Measurements from ENCODE around the gene MFRP. TPM values are rescaled to one million over a fixed set of nuclear protein-coding genes. Genes with fewer than 3 reads are reported as not detected.

Gene MFRP
- total RNA-seq, 4 donors from 2014 or later = 0.11 TPM; not detected in 3

DNA sequence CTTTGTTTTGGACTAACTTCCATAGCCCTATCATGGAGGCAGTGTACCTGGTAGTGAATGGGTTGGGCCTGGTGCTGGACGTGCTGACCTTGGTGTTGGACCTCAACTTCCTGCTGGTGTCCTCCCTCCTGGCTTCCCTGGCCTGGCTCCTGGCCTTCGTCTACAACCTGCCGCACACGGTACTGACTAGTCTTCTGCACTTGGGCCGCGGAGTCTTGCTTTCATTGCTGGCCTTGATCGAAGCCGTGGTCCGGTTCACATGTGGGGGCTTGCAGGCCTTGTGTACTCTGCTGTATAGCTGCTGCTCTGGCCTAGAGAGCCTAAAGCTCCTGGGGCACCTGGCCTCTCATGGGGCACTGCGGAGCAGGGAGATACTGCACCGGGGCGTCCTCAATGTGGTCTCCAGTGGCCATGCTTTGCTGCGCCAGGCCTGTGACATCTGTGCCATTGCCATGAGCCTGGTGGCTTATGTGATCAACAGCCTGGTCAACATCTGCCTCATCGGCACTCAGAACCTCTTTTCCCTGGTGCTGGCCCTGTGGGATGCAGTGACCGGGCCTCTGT lies 11.3 kb downstream of the MFRP start:
- peaks cover 40% of the 10 kb centered on the region for H3K4me1 ChIP-seq
- WGBS = 66% methylated on average over 14 of the region's 15 CpGs
- no peak for TF ChIP-seq POLR2A (IDR thresholded peaks at IDR 0.05)
- TF ChIP-seq, protein P1, sequence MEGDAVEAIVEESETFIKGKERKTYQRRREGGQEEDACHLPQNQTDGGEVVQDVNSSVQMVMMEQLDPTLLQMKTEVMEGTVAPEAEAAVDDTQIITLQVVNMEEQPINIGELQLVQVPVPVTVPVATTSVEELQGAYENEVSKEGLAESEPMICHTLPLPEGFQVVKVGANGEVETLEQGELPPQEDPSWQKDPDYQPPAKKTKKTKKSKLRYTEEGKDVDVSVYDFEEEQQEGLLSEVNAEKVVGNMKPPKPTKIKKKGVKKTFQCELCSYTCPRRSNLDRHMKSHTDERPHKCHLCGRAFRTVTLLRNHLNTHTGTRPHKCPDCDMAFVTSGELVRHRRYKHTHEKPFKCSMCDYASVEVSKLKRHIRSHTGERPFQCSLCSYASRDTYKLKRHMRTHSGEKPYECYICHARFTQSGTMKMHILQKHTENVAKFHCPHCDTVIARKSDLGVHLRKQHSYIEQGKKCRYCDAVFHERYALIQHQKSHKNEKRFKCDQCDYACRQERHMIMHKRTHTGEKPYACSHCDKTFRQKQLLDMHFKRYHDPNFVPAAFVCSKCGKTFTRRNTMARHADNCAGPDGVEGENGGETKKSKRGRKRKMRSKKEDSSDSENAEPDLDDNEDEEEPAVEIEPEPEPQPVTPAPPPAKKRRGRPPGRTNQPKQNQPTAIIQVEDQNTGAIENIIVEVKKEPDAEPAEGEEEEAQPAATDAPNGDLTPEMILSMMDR (IDR thresholded peaks at IDR 0.05) = no peak
- TF ChIP-seq POLR2AphosphoS5 (IDR thresholded peaks at IDR 0.05) = no peak
- no peak for TF ChIP-seq EP300 (IDR thresholded peaks at IDR 0.05)

DNA sequence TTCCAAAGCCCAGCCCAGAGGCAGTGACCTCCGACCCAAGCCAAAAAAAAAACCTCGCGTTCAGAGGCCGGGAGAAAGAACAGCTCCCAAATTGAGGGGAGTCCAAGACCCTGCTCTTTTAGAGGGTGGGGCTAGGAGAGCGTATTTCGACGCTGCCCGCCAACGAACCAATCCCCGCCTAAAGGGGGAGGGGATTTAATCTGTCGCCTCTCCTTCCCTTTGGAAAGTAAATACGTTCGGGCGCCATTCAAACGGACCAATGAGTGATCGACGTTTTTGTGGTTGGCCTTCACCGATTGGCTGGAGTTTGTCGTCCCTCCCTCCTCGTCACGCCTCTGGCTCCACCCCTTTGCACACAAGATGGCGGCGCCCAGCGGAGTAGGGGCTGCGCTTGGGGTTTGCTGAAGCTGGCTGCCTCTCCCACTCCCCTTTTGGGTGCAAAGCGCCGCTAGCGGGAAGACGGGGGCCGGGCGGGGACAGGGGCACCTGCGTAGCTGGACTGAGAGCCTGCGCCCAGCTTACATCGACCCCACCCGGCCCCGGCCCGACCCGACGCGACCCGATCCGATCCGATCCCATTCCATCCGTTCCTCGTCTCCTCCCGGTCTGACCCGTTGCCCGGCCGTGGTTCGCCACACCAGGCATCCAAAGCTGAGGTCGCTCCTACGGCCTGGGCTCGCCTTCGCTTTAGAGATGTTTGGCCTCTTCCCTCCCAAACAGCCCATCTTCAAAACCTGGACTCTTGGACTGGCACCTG lies 12.2 kb downstream of the MFRP start, which contains the start of gene RNF26:
Gene RNF26 (plus strand): TSS at position 354 of the 757 bp plus-strand sequence. CDS start 596 bp downstream, outside the sequence.
- Histone ChIP-seq H3K4me1 (peaks cover 32% of the 10 kb centered on the region), H3K4me3 (peak within 1 kb of the TSS; percentile 97), H3K36me3 (peaks cover 8% of the 10 kb centered on the region), H3K27ac (peak within 1 kb of the TSS; percentile 83), H3K27me3 (peaks cover under 1% of the 10 kb centered on the region), H3K9me3 (no peaks in the 10 kb centered on the region)
- under 1% methylated on average over 50 of the region's 54 CpGs for WGBS
- TF ChIP-seq, protein P1 (IDR thresholded peaks at IDR 0.05) = no peak
- peak; percentile 49 to 50 for TF ChIP-seq POLR2A (IDR thresholded peaks at IDR 0.05)
- TF ChIP-seq EP300 (IDR thresholded peaks at IDR 0.05) = no peak
- peak in 1 of 3 donors; percentile 47 for TF ChIP-seq POLR2AphosphoS5 (IDR thresholded peaks at IDR 0.05)
- peak; percentile 98 for DNase-seq (ENCODE audit: low spot score in 2 of 2)

More for the DNA sequence above, 11.3 kb downstream of the MFRP start:
- DNase-seq (ENCODE audit: low spot score in 2 of 2) = peak in 1 of 2 donors; percentile 70
- Histone ChIP-seq H3K27ac (no peak overlapping the region), H3K27me3 (peaks cover 9% of the 10 kb centered on the region), H3K36me3 (peaks cover 8% of the 10 kb centered on the region), H3K4me3 (peak overlapping the region; percentile 97), H3K9me3 (no peaks in the 10 kb centered on the region)

DNA sequence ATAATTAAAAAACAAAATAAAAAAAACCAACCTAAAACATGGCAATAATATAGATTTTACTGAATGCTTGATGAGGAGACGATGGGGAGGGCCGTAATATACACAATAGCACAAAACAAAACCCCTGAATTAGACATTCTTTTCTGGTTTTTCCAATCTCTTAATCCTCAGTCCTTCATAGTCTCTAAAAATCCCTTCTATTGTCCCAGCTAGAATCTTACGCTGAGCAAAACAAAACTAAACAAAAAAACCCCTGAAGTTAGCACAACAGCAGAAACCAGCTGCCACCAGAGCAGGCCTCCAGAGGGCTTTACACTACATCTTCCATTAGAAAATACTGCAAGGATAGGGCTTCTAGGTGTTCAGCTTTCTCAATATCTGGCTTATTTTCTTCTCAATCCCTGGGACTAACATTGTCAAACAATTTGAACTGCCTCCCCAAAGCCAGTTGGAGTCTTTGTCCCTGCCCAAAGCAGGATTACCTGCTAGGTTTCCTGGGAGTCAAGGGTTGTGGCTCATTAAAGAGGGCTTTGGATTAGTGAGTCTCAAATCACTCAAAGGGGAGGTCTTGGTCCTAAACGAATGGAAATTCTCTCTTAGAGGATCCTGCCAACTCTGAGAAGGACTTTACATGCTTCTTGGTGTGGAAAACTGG lies 14.3 kb downstream of the MFRP start:
- H3K9me3 ChIP-seq = no peaks in the 10 kb centered on the region
- WGBS = 87% methylated on average over 4 of the region's 4 CpGs
- TF ChIP-seq, protein P1 (IDR thresholded peaks at IDR 0.05) = no peak
- TF ChIP-seq POLR2AphosphoS5 (IDR thresholded peaks at IDR 0.05) (no peak), POLR2A (IDR thresholded peaks at IDR 0.05) (no peak), EP300 (IDR thresholded peaks at IDR 0.05) (no peak)

DNA sequence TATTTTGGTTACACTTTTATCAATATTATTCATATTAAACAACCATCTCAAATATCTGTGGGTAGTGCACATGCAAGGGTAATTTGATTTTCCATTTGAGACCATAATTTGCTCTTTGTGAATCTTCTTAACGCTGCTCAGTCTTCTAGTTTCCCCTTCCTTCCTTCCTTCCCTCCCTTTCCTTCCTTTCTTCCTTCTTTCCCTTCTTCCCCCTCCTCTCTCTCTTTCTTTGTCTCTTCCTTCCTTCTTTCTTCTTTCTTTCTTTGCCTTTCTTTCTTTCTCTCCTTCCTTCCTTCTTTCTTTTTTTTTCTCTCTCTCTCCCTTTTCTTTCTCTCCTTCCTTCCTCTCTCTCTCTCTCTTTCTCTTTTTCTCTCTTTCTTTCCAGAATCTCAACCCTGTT lies 16.3 kb downstream of the MFRP start:
- Histone ChIP-seq H3K27ac (no peak overlapping the region), H3K27me3 (no peaks in the 10 kb centered on the region), H3K9me3 (no peaks in the 10 kb centered on the region), H3K4me1 (peaks cover 6% of the 10 kb centered on the region), H3K4me3 (no peak overlapping the region), H3K36me3 (no peaks in the 10 kb centered on the region)
- 68% methylated on average over 1 of the region's 1 CpG for WGBS
- DNase-seq (ENCODE audit: low spot score in 2 of 2) = no peak
- TF ChIP-seq EP300 (IDR thresholded peaks at IDR 0.05) (no peak), POLR2AphosphoS5 (IDR thresholded peaks at IDR 0.05) (no peak), POLR2A (IDR thresholded peaks at IDR 0.05) (no peak)
- TF ChIP-seq, protein P1 (IDR thresholded peaks at IDR 0.05) = no peak

More for the DNA sequence above, 14.3 kb downstream of the MFRP start:
- Histone ChIP-seq H3K27ac (no peak overlapping the region), H3K4me3 (no peak overlapping the region), H3K4me1 (peaks cover 15% of the 10 kb centered on the region), H3K36me3 (peaks cover 8% of the 10 kb centered on the region), H3K27me3 (no peaks in the 10 kb centered on the region)
- no peak for DNase-seq (ENCODE audit: low spot score in 2 of 2)

DNA sequence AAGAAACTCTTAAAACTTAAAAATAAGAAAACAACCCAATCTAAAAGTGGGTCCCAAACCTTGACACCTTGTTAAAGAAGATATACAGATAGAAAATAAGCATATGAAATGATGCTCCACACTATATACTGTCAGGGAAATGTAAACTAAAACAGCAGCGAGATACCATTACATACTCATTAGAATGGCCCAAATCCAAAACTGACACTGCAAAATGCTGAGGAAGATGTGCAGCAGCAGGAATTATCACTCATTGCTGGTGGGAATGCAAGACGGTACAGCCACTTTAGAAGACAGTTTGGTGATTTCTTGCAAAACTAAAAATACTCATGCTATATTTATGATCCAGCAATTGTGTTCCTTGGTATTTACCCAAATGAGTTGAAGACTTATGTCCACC lies 17.2 kb downstream of the MFRP start:
- Histone ChIP-seq H3K4me1 (no peaks in the 10 kb centered on the region), H3K9me3 (no peaks in the 10 kb centered on the region), H3K4me3 (no peak overlapping the region), H3K27me3 (no peaks in the 10 kb centered on the region), H3K27ac (no peak overlapping the region), H3K36me3 (no peaks in the 10 kb centered on the region)
- no peak for DNase-seq (ENCODE audit: low spot score in 2 of 2)
- WGBS = 62% methylated on average over 2 of the region's 2 CpGs
- TF ChIP-seq POLR2A (IDR thresholded peaks at IDR 0.05) (no peak), EP300 (IDR thresholded peaks at IDR 0.05) (no peak), POLR2AphosphoS5 (IDR thresholded peaks at IDR 0.05) (no peak)
- TF ChIP-seq, protein P1 (IDR thresholded peaks at IDR 0.05) = no peak
